ENCODE results near the gene PIM3.
A peak's percentile ranks its signal among the peaks of the same experiment; 100 is the strongest.
"Not testable (repeated sequence)": the region's sequence is repeated elsewhere in the genome, so short reads cannot be mapped to it uniquely, and the experiment has no call there.

The PIM3 gene

GRCh38 chr22:49979587-49980264 is 19.2 kb downstream of the PIM3 start:
- Histone ChIP-seq H3K27ac (no peak overlapping the region), H3K4me3 (ENCODE audit: low read depth, low read length) (no peak overlapping the region), H3K79me2 (no peaks in the 10 kb centered on the region), H3K36me3 (ENCODE audit: control insufficient read depth, insufficient read depth, low read length) (no peaks in the 10 kb centered on the region), H3K9me3 (ENCODE audit: control insufficient read depth, low read length) (no peaks in the 10 kb centered on the region), H3K4me1 (no peaks in the 10 kb centered on the region), H2AFZ (no peak overlapping the region), H3K9ac (no peak overlapping the region), H3K4me2 (ENCODE audit: low read length) (no peak overlapping the region), H3K27me3 (ENCODE audit: control insufficient read depth, insufficient read depth, low read length) (no peaks in the 10 kb centered on the region)
- peak; percentile 17 for TF ChIP-seq CTCF (IDR thresholded peaks at IDR 0.05)

- not testable (repeated sequence) for H3K4me1 ChIP-seq; H3K4me2 ChIP-seq (ENCODE audit: low read length); H3K36me3 ChIP-seq (ENCODE audit: control insufficient read depth, insufficient read depth, low read length); H3K79me2 ChIP-seq; H3K9ac ChIP-seq; H3K4me3 ChIP-seq (ENCODE audit: low read depth, low read length); H3K27me3 ChIP-seq (ENCODE audit: control insufficient read depth, insufficient read depth, low read length); H3K27ac ChIP-seq; H3K9me3 ChIP-seq (ENCODE audit: control insufficient read depth, low read length); H2AFZ ChIP-seq
Measured at GRCh38 chr22:49981799-49982198, 21.2 kb downstream of the PIM3 start.

GRCh38 chr22:49983148-49984042 is 22.8 kb downstream of the PIM3 start:
- Histone ChIP-seq H3K27ac (no peak overlapping the region), H3K4me1 (no peaks in the 10 kb centered on the region), H2AFZ (no peak overlapping the region), H3K36me3 (ENCODE audit: control insufficient read depth, insufficient read depth, low read length) (no peaks in the 10 kb centered on the region), H3K27me3 (ENCODE audit: control insufficient read depth, insufficient read depth, low read length) (no peaks in the 10 kb centered on the region), H3K9me3 (ENCODE audit: control insufficient read depth, low read length) (no peaks in the 10 kb centered on the region), H3K9ac (no peak overlapping the region), H3K4me2 (ENCODE audit: low read length) (no peak overlapping the region), H3K4me3 (ENCODE audit: low read depth, low read length) (no peak overlapping the region), H3K79me2 (no peaks in the 10 kb centered on the region)
- TF ChIP-seq CTCF (IDR thresholded peaks at IDR 0.05): no peak

- H2AFZ ChIP-seq: no peak overlapping the region
- no peak overlapping the region for H3K4me3 ChIP-seq (ENCODE audit: low read depth, low read length)
- no peaks in the 10 kb centered on the region for H3K9me3 ChIP-seq (ENCODE audit: control insufficient read depth, low read length)
- no peaks in the 10 kb centered on the region for H3K36me3 ChIP-seq (ENCODE audit: control insufficient read depth, insufficient read depth, low read length)
- H3K9ac ChIP-seq: no peak overlapping the region
- H3K27ac ChIP-seq: no peak overlapping the region
- no peaks in the 10 kb centered on the region for H3K27me3 ChIP-seq (ENCODE audit: control insufficient read depth, insufficient read depth, low read length)
- no peaks in the 10 kb centered on the region for H3K79me2 ChIP-seq
- no peaks in the 10 kb centered on the region for H3K4me1 ChIP-seq
- no peak for TF ChIP-seq CTCF (IDR thresholded peaks at IDR 0.05)
- H3K4me2 ChIP-seq (ENCODE audit: low read length): no peak overlapping the region
Measured at GRCh38 chr22:49986325-49986724, 25.8 kb downstream of the PIM3 start.

- not testable (repeated sequence) for H3K4me1 ChIP-seq; H3K4me2 ChIP-seq (ENCODE audit: low read length); H3K4me3 ChIP-seq (ENCODE audit: low read depth, low read length); H3K36me3 ChIP-seq (ENCODE audit: control insufficient read depth, insufficient read depth, low read length); H3K9ac ChIP-seq; H3K79me2 ChIP-seq; H3K27ac ChIP-seq; H3K27me3 ChIP-seq (ENCODE audit: control insufficient read depth, insufficient read depth, low read length); H3K9me3 ChIP-seq (ENCODE audit: control insufficient read depth, low read length); H2AFZ ChIP-seq
Measured at GRCh38 chr22:49989826-49990225, 29.3 kb downstream of the PIM3 start.

All from parathyroid adenoma (tissue), 2 donors.